GM18508 (cell line): ENCODE data around the gene TRIO.
"Not testable (repeated sequence)": the region's sequence is repeated elsewhere in the genome, so short reads cannot be mapped to it uniquely, and the experiment has no call there.

Source experiments
- ATAC-seq: cut with Tn5 transposase; IDR thresholded peaks from one replicate; pipeline ENCODE4 v1.9.1; 2021; ENCODE audit warnings: moderate number of reproducible peaks; ENCODE audit not compliant: insufficient read depth, unreplicated experiment

The TRIO gene

DNA sequence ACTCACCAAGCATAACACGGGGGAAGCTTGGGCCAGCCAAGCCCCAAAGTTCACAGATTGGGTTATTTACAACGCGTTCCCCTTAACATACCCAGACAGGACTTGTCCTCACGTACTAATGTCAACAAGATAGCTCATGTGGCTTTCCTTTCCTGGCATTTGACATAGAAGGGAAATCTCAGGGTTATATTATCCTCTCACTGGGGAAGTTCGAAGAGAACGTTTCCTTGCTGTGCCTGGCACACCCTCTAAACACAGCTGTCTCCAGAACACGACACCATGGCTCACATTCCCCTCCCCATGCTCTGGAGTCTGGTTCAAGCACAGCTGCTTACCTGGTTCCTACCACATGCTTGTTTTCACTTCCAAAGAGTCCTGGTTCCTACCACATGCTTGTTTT is 391.6 kb downstream of the TRIO start:
- ATAC-seq: no peak

DNA sequence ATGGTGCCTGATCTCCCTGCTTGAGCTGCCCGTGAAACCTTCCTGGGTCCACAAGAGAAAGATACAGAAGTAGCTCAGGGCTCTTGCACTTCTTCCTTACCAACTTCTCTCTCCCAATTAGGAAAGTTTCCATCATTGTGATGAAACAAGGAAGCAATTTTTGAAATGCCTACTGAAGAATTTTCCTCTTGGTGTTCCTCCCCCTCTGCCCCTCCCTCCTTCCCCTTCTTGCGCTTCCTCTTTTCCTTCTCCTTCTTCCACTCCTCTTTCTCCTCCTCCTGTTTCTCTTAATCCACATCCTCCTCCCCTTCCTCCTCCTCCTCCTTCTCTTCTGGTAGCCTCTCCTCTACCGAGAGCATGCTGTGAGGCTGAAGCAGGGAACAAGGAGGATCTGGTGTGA is 402.2 kb downstream of the TRIO start:
- no peak for ATAC-seq

DNA sequence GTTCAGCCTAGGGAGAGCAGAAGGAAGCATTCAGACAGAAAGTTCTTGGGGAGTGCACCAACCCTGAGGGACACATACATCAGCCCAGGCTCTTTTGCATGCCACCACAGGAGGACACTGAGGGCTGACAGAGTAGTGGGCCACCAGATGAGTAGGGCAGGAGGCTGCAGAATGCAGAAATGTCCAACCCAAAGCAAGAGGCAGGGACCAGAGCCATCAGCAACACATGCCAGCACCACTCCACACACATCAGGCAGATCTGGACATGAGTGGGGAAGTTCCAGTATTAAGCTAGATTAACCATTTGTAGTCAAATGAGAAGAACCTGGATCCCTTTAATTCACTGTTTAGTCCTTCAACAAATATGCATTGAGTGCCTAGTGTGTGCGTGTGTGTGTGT is 402.7 kb downstream of the TRIO start:
- ATAC-seq: no peak

GRCh38 chr5:14547666-14548065 is 404.5 kb downstream of the TRIO start:
- no peak for ATAC-seq

DNA sequence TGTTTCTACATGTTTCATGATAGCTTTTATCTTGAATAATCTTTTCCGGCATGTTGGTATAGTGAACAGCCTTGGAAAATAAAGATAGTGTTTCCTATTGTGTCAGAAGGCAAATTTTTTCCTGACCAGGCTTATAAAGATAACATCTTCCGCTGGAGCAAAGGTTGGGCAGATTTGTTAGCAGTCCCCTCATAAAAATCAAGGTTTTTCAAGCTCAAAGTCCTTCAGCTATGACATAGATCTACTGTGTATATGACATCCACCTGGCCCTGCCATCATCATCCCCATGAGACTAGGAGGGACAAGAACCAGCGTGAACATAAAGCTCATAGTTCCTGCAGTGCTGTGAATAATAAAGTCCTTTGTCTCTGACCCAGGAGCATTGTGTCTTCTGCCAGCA is 408.1 kb downstream of the TRIO start:
- ATAC-seq: no peak

DNA sequence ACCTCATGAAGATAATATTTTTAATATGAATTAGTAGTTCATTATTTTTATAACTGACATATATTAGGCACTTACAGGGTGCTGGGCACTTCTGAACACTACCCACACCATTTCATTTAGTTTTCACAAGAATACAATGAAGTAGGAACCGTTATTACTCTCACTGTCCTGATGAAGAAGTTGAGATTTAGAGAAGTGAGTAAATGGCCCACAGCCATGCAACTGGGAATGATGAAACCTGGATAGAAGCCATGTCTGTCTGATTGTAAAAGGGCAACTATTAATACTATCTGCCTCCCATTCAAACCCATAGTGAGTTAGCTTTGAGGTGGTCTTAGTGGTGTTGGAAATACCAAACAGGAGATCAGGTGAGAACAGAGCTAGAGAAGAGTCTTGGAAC is 408.9 kb downstream of the TRIO start:
- ATAC-seq: no peak

DNA sequence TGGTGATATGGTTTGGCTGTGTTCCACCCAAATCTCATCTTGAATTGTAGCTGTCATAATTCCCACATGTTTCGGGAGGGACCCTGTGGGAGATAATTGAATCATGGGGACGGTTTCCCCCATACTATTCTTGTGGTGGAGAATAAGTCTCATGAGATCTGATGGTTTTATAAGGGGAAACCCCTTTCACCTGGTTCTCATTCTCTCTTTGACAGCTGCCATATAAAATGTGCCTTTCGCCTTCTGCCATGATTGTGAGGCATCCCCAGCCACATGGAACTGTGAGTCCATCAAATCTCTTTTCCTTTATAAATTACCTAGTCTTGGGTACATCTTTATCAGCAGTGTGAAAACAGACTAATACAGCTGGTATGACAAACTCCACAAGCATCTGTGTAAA is 411.1 kb downstream of the TRIO start:
- not testable (repeated sequence) for ATAC-seq

GRCh38 chr5:14556015-14556414 is 412.9 kb downstream of the TRIO start:
- ATAC-seq: no peak

DNA sequence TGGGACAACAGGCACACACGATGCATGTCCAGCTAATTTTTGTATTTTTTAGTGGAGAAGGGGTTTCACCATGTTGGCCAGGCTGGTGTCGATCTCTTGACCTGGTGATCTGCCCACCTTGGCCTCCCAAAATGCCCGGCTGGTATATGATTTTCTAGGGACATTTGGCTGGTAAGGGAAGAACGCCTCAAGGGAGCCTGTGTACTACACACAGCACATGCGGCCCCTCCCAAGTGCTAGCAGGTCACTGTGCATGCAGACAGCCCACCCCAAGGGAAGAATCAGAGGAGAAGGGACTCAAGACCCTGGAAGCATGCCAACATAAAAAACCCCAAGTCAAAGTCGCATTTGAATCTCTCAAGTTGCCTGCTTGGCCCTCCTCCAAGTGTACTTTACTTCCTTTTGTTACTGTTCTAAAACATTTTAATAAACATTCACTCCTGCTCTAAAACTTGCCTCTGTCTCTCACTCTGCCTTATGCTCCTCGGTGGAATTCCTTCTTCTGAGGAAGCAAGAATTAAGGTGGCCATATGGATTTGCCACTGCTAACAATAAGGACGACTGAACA is 414.1 kb downstream of the TRIO start:
- no peak for ATAC-seq

- no peak for ATAC-seq
Observed at GRCh38 chr5:14557791-14558415, 414.8 kb downstream of the TRIO start.
